Left ventricle myocardium inferior (tissue), 1 donor: Measurements from ENCODE around the gene SLC22A13. TPM values are rescaled to one million over a fixed set of nuclear protein-coding genes. Genes with fewer than 3 reads are reported as not detected.

Experiments
- DNase-seq: peaks from one replicate; pipeline ENCODE4 v3.0.0-alpha.2; 2020
- H3K27ac ChIP-seq: fragments of 200-600 bp; replicated peaks from 2 replicates; pipeline ENCODE4 v1.8.0; 2021
- H3K27me3 ChIP-seq: fragments of 200-600 bp; 2 replicates; pipeline ENCODE4 v1.8.0; 2021; ENCODE audit warnings: low read depth
- H3K36me3 ChIP-seq: fragments of 200-600 bp; 2 replicates; pipeline ENCODE4 v1.8.0; 2021
- H3K4me1 ChIP-seq: fragments of 200-600 bp; 2 replicates; pipeline ENCODE4 v1.8.0; 2021
- H3K4me3 ChIP-seq: fragments of 200-600 bp; 2 replicates; pipeline ENCODE4 v1.8.0; 2021; ENCODE audit warnings: mild to moderate bottlenecking, moderate library complexity
- H3K9me3 ChIP-seq: fragments of 200-600 bp; replicated peaks from 2 replicates; pipeline ENCODE4 v1.8.0; 2021
- intact Hi-C: fragments of 100-400 bp; cut with micrococcal nuclease; formaldehyde crosslinking; loops from one replicate; pipeline ENCODE4 v1.11.0; 2022
- total RNA-seq: library from RNA; stranded (reverse); fragmentation: NEBNext Ultra II Directional; extraction: Animal tissue kit (Norgen Biotek cat#: 25700); gene quantifications from one replicate; pipeline ENCODE4 v1.2.1, GENCODE V29; 2021
- TF ChIP-seq, protein P1 (sequence below): fragments of 200-600 bp; IDR thresholded peaks from 2 replicates; pipeline ENCODE4 v1.8.0; 2021; ENCODE audit warnings: antibody characterized with exemption, mild to moderate bottlenecking, borderline replicate concordance
- donor health status: DM: no; HTN: yes; CAD: no; lungs with severe emphysema.

The SLC22A13 gene
- total RNA-seq, 1 donor from 2014 or later = not detected

DNA sequence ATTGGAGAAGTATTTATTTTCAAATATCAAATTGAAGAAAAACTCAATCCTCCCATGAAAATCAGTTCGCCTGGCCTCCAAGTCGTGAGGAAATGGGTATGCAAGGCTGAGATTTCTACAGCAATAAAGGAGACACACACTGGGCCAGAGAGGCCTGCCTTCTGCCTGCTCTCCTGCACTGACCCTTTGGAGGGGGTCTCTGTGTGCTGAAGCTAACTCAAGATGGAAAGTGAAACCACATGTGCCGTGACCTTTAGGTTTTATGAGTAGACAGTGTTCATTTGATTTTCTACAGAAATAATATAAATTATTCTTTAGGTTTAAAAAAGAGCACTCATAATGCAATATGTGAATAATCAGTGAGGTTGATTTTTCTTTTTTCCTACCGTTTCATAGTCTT lies 11.9 kb upstream of the SLC22A13 start:
- H3K27ac ChIP-seq = no peak overlapping the region
- TF ChIP-seq, protein P1, sequence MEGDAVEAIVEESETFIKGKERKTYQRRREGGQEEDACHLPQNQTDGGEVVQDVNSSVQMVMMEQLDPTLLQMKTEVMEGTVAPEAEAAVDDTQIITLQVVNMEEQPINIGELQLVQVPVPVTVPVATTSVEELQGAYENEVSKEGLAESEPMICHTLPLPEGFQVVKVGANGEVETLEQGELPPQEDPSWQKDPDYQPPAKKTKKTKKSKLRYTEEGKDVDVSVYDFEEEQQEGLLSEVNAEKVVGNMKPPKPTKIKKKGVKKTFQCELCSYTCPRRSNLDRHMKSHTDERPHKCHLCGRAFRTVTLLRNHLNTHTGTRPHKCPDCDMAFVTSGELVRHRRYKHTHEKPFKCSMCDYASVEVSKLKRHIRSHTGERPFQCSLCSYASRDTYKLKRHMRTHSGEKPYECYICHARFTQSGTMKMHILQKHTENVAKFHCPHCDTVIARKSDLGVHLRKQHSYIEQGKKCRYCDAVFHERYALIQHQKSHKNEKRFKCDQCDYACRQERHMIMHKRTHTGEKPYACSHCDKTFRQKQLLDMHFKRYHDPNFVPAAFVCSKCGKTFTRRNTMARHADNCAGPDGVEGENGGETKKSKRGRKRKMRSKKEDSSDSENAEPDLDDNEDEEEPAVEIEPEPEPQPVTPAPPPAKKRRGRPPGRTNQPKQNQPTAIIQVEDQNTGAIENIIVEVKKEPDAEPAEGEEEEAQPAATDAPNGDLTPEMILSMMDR = no peak
- H3K27me3 ChIP-seq = no peaks in the 10 kb centered on the region
- peaks cover 63% of the 10 kb centered on the region for H3K36me3 ChIP-seq
- DNase-seq = no peak
- no peaks in the 10 kb centered on the region for H3K9me3 ChIP-seq
- H3K4me3 ChIP-seq = no peak overlapping the region
- peaks cover 7% of the 10 kb centered on the region for H3K4me1 ChIP-seq
- intact Hi-C loops = no loop called here

DNA sequence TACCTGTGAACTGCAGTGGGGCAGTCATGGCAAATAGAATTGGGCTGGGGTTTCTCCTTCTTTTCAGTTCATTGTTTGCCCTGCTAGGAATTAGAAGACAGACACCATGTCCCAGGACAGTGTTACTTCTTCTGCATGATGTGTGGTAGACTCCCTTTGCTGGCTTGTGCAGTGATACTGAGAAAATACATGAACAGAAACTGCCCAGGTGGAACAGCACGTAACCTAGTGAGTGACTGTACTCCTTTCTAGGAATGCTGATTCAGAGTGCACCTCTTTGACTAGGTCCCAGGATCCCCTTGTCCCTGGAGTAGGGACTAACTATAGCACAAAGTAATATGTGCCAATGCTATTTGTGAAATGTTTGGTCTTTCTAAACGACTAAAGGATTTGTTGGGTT lies 10.7 kb upstream of the SLC22A13 start:
- TF ChIP-seq, protein P1 = no peak

DNA sequence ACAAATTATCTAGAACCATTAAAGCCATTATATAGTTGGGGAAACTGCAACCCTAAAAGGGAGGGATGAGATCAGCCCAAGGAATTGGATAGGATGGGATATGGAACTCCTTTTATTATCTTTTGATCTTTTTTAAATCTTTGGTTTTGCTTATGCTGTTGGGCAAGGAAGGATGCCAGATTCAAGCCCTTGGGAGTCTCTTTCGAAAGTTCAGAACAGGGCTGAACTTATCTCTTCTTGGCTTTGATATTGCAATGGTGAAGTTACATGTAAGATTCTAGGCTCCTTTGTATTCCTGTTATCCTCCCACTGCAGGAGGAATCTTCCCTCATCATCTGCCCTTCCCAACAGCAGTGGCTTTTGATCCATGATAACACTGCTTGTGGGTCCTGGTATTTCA lies 10.0 kb upstream of the SLC22A13 start:
- intact Hi-C loops = no loop called here
- H3K27me3 ChIP-seq = no peaks in the 10 kb centered on the region
- H3K36me3 ChIP-seq = peaks cover 45% of the 10 kb centered on the region
- no peaks in the 10 kb centered on the region for H3K9me3 ChIP-seq
- TF ChIP-seq, protein P1 = no peak
- H3K4me3 ChIP-seq = no peak overlapping the region
- H3K4me1 ChIP-seq = peaks cover 7% of the 10 kb centered on the region
- H3K27ac ChIP-seq = no peak overlapping the region
- DNase-seq = no peak

More for the DNA sequence above, 10.7 kb upstream of the SLC22A13 start:
- Histone ChIP-seq H3K4me1 (peaks cover 7% of the 10 kb centered on the region), H3K27me3 (no peaks in the 10 kb centered on the region), H3K9me3 (no peaks in the 10 kb centered on the region), H3K36me3 (peaks cover 53% of the 10 kb centered on the region), H3K4me3 (no peak overlapping the region), H3K27ac (no peak overlapping the region)
- intact Hi-C loops = no loop called here
- DNase-seq = no peak

DNA sequence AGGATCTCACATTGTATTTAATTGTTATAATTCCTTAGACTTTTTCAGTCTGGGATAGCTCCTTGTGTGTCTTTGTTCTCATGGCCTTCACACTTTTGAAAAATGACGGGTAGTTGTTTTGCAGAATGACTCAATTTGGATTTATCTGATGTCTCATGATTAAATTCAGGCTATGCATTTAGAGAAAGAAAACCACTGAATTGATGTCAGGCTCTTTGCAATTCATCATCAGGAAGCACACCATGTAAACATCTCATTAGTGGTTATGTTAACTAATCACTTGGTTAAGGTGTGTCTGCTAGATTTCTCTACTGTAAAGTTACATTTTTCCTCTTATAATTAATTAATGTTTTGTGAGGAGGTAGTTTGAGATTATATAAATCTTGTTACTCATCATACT lies 8.0 kb upstream of the SLC22A13 start:
- H3K9me3 ChIP-seq = no peaks in the 10 kb centered on the region
- H3K27ac ChIP-seq = no peak overlapping the region
- H3K36me3 ChIP-seq = peaks cover 29% of the 10 kb centered on the region
- no peak overlapping the region for H3K4me3 ChIP-seq
- TF ChIP-seq, protein P1 = no peak
- DNase-seq = no peak
- H3K4me1 ChIP-seq = peaks cover 7% of the 10 kb centered on the region
- no peaks in the 10 kb centered on the region for H3K27me3 ChIP-seq
- intact Hi-C loops = no loop called here

DNA sequence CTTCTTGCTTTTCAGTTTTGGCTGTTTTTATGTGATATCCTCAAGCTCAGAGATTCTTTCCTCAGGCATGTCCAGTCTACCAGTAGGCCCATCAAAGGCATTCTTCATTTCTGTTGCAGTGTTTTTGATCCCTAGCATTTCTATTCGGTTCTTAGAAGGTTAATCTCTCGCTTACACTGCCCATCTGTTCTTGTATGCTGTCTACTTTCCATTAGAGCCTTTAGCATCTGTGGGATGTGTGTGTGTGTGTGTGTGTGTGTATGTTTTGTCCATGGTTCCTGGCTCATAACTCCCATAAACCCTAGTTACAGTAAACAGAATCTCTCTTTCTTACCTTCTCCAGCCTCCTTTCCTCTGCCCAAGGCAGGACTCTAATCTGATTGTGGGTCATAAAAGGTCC lies 5.1 kb upstream of the SLC22A13 start:
- Histone ChIP-seq H3K9me3 (no peaks in the 10 kb centered on the region), H3K4me1 (peaks cover 24% of the 10 kb centered on the region), H3K36me3 (no peaks in the 10 kb centered on the region), H3K27ac (no peak overlapping the region), H3K27me3 (no peaks in the 10 kb centered on the region), H3K4me3 (no peak overlapping the region)
- intact Hi-C loops = no loop called here
- TF ChIP-seq, protein P1 = no peak
- no peak for DNase-seq

DNA sequence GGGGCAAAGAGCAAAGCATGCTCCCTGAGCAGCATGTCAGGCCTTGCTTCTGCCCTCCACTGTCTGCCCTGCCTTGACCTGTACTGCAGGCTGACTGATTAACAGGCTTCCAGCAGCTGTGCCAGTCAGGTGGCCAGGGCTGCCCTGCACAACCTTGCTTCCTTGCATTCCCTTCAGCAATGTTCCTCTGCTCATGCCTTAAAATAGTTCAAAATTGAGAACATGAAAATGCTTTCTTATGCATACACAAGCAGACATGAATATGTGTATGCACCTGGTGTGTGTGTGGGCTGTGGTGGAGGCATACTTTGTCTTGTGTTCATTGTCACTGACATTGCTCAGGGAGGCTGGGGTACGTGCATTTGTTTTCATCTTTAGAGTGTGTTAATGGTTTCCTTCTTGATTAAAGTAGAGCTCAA lies 1.2 kb upstream of the SLC22A13 start:
- H3K27me3 ChIP-seq = no peaks in the 10 kb centered on the region
- no peaks in the 10 kb centered on the region for H3K9me3 ChIP-seq
- H3K4me1 ChIP-seq = peaks cover 31% of the 10 kb centered on the region
- H3K27ac ChIP-seq = peak overlapping the region; percentile 66
- peak; percentile 24 for DNase-seq
- intact Hi-C loops = no loop called here
- H3K36me3 ChIP-seq = no peaks in the 10 kb centered on the region
- TF ChIP-seq, protein P1 = no peak
- no peak overlapping the region for H3K4me3 ChIP-seq
